ENCODE measurements around the gene RPS18.
"Not testable (repeated sequence)": the region's sequence is repeated elsewhere in the genome, so short reads cannot be mapped to it uniquely, and the experiment has no call there.

Gene RPS18

DNA sequence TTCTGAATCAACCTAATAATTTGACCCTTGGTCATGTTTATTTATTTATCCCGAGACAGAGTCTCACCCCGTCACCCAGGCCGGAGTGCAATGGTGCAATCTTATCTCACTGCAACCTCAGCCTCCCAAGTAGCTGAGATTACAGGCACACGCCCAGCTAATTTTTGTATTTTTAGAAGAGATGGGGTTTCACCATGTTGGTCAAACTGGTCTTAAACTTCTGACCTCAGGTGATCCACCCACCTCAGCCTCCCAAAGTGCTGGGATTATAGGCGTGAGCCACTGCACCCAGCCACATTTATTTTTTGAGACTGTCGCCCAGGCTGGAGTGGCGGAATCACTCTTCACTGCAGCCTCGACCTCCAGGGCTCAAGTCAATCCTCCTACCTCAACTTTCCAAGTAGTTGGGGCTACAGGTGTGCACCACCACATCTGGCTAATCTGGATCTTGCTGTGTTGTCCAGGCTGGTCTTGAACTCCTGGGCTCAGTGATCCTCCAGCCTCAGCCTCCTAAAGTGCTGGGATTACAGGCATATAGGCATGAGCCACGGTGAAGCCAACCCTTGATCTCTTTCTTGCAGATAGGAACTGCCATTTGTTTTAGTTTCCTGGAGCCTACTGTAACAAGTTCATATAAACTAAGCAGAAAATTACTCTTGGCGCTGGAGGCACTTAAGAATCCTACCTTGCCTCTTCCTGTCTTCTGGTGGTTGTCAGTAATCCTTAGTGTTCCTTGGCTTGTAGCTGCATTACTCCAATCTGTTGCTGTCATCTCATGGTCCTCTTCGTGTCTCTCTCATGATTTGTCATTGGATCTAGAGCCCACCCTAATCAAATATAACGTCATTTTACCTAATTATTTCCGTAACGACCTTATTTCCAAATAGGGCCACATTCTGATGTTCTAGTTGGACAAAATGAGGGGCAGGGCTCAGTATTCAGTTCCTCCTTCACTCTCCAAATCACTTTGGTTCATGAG is 2.3 kb downstream of the RPS18 start:
- TF ChIP-seq HDGF (IDR thresholded peaks at IDR 0.05; ENCODE audit: borderline replicate concordance) (no peak), ARNT (IDR thresholded peaks at IDR 0.05) (no peak), L3MBTL2 (conservative IDR thresholded peaks at IDR 0.05) (no peak), SUZ12 (IDR thresholded peaks at IDR 0.05) (no peak), ZNF384 (IDR thresholded peaks at IDR 0.05) (no peak), SP1 (IDR thresholded peaks at IDR 0.05) (no peak), FOXM1 (IDR thresholded peaks at IDR 0.05; ENCODE audit: borderline replicate concordance) (no peak), FOXK2 (IDR thresholded peaks at IDR 0.05) (no peak)
- TF ChIP-seq, protein P1, sequence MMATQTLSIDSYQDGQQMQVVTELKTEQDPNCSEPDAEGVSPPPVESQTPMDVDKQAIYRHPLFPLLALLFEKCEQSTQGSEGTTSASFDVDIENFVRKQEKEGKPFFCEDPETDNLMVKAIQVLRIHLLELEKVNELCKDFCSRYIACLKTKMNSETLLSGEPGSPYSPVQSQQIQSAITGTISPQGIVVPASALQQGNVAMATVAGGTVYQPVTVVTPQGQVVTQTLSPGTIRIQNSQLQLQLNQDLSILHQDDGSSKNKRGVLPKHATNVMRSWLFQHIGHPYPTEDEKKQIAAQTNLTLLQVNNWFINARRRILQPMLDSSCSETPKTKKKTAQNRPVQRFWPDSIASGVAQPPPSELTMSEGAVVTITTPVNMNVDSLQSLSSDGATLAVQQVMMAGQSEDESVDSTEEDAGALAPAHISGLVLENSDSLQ (IDR thresholded peaks at IDR 0.05) = no peak
- POLR2A ChIA-PET = no interaction called here
- DNase-seq (ENCODE audit: extremely low spot score) = no peak
- CTCF ChIA-PET = no interaction called here

DNA sequence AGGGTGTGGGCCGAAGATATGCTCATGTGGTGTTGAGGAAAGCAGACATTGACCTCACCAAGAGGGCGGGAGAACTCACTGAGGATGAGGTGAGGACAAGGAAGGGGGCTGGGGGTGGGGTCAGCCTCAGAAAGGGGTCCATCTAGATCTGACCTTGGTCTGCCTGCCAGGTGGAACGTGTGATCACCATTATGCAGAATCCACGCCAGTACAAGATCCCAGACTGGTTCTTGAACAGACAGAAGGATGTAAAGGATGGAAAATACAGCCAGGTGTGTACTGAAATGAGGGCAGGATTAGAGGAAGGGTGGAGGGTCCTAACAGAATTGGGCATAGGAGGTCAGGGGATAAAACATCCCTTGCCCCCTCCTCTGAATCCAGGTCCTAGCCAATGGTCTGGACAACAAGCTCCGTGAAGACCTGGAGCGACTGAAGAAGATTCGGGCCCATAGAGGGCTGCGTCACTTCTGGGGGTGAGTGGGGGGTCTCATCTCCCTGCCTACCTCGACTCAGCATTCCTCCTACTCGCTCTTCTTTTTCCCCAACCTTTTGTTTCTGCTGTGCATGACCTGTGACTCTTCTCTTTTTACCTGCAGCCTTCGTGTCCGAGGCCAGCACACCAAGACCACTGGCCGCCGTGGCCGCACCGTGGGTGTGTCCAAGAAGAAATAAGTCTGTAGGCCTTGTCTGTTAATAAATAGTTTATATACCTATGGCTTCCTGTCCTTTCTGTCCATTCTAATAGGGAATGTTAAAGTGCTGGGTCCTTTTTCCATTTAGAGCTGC is 4.1 kb downstream of the RPS18 start:
- DNase-seq (ENCODE audit: extremely low spot score) = not testable (repeated sequence)
- ChIA-PET POLR2A (interaction anchor here (1.2 to 4.2 kb wide), 8 partner anchors 13 to 114 kb away, joined by 3 to 37 read pairs (median 12); partner anchors contain the start of genes PFDN6, RGL2, RING1 and TAPBP), CTCF (interaction anchor here (0.7 to 1.9 kb wide), 5 partner anchors 24 to 321 kb away, joined by 3 to 16 read pairs (median 3); no protein-coding TSS in a partner anchor)

- no peak for TF ChIP-seq LEF1 (IDR thresholded peaks at IDR 0.05; ENCODE audit: borderline replicate concordance)
- TF ChIP-seq FOXK2 (IDR thresholded peaks at IDR 0.05) = no peak
- ChIA-PET CTCF (interaction anchor here (0.7 to 1.9 kb wide), 7 partner anchors 23 to 322 kb away, joined by 3 to 16 read pairs (median 3); no protein-coding TSS in a partner anchor), POLR2A (interaction anchor here (1.2 to 4.2 kb wide), 11 partner anchors 13 to 305 kb away, joined by 3 to 37 read pairs (median 6); partner anchors contain the start of genes PFDN6, RGL2, RING1 and TAPBP)
- no peak for DNase-seq (ENCODE audit: extremely low spot score)
Observed at GRCh38 chr6:33276581-33276863, 4.6 kb downstream of the RPS18 start.

GRCh38 chr6:33276864-33277662 is 5.2 kb downstream of the RPS18 start, which contains the start of gene B3GALT4:
Gene B3GALT4, plus strand, starts transcription at chr6:33277123. Its CDS starts 297 bp downstream, at chr6:33277420.
- peak; percentile 64 for DNase-seq (ENCODE audit: extremely low spot score)
- TF ChIP-seq FOXM1 (IDR thresholded peaks at IDR 0.05; ENCODE audit: borderline replicate concordance) = no peak
- no peak for TF ChIP-seq ZNF384 (IDR thresholded peaks at IDR 0.05)
- 0 out of 2 replicates have a peak, but pooled peaks have one; percentile 46 for TF ChIP-seq HDGF (IDR thresholded peaks at IDR 0.05; ENCODE audit: borderline replicate concordance)
- peak; percentile 28; the same call in 1 of the 2 replicates for TF ChIP-seq ELF4 (IDR thresholded peaks at IDR 0.05)
- peak; percentile 83; the same call in 1 of the 2 replicates for TF ChIP-seq LEF1 (IDR thresholded peaks at IDR 0.05; ENCODE audit: borderline replicate concordance)
- ChIA-PET POLR2A (interaction anchor here (0.9 to 4.2 kb wide), 19 partner anchors 10 to 306 kb away, joined by 3 to 37 read pairs (median 5); partner anchors contain the start of genes PFDN6, RGL2, RING1 and TAPBP), CTCF (interaction anchor here (0.8 to 1.9 kb wide), 10 partner anchors 12 to 322 kb away, joined by 3 to 16 read pairs (median 3); partner anchors contain the start of genes PFDN6 and WDR46)

GRCh38 chr6:33277663-33278391 is 6.0 kb downstream of the RPS18 start:
- ChIA-PET POLR2A (interaction anchor here (0.9 to 4.2 kb wide), 20 partner anchors 8 to 306 kb away, joined by 3 to 37 read pairs (median 5); partner anchors contain the start of genes PFDN6, RGL2, RING1 and TAPBP), CTCF (interaction anchor here (0.8 to 1.9 kb wide), 10 partner anchors 11 to 153 kb away, joined by 3 to 16 read pairs (median 4); partner anchors contain the start of genes PFDN6 and WDR46)
- TF ChIP-seq FOXA1 (IDR thresholded peaks at IDR 0.05) (no peak), BHLHE40 (IDR thresholded peaks at IDR 0.05; ENCODE audit: borderline replicate concordance) (no peak), TARDBP (IDR thresholded peaks at IDR 0.05) (no peak), FOXK2 (IDR thresholded peaks at IDR 0.05) (no peak), L3MBTL2 (conservative IDR thresholded peaks at IDR 0.05) (no peak), CTBP1 (IDR thresholded peaks at IDR 0.05; ENCODE audit: borderline replicate concordance) (no peak)
- no peak for DNase-seq (ENCODE audit: extremely low spot score)

GRCh38 chr6:33278392-33278741 is 6.5 kb downstream of the RPS18 start:
- TF ChIP-seq ARNT (IDR thresholded peaks at IDR 0.05) = no peak
- no peak for TF ChIP-seq TARDBP (IDR thresholded peaks at IDR 0.05)
- no peak for TF ChIP-seq SP1 (IDR thresholded peaks at IDR 0.05)
- TF ChIP-seq FOXM1 (IDR thresholded peaks at IDR 0.05; ENCODE audit: borderline replicate concordance) = no peak
- TF ChIP-seq NFRKB (IDR thresholded peaks at IDR 0.05) = no peak
- no peak for TF ChIP-seq CTBP1 (IDR thresholded peaks at IDR 0.05; ENCODE audit: borderline replicate concordance)
- TF ChIP-seq FOXA1 (IDR thresholded peaks at IDR 0.05) = no peak
- no peak for TF ChIP-seq SUZ12 (IDR thresholded peaks at IDR 0.05)
- TF ChIP-seq LEF1 (IDR thresholded peaks at IDR 0.05; ENCODE audit: borderline replicate concordance) = no peak
- POLR2A ChIA-PET = interaction anchor here (0.9 to 4.2 kb wide), 10 partner anchors 8 to 75 kb away, joined by 3 to 37 read pairs (median 8); partner anchors contain the start of genes PFDN6, RGL2, RING1 and TAPBP
- CTCF ChIA-PET = interaction anchor here (1.4 to 1.9 kb wide), 2 partner anchors 21 to 40 kb away, joined by 4 to 16 read pairs; no protein-coding TSS in a partner anchor
- no peak for DNase-seq (ENCODE audit: extremely low spot score)

Data from HEK293T (cell line).